Measurements from ENCODE around the gene EEIG2.

Gene EEIG2

DNA sequence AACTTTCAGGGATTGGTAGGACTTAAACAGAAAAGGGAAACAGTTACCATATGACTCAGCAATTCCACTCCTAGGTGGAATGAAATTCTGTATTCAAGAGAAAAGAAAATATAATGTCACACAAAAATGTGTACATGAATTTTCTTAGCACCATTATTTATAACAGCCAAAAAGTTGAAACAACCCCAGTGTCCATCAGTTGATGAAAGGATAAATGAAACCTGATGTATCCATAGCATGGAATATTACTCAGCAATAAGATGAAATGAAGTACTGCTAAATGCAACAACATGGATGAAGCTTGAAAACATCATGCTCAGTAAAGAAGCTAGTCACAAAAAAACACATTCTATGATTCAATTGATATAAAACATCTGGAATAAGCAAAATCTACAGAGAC, 15.5 kb downstream of the EEIG2 start:
- intact Hi-C loops (cut with DNase I; ENCODE audit: low total_unique reads), result no loop called here
- Histone ChIP-seq H3K4me1 (no peaks in the 10 kb centered on the region), H3K27ac (no peak overlapping the region), H3K36me3 (no peaks in the 10 kb centered on the region), H3K9me3 (peaks cover 0 to 6% (median 0%) of the 10 kb centered on the region in 3 donors), H3K4me3 (no peak overlapping the region), H3K27me3 (no peaks in the 10 kb centered on the region)
- DNase-seq, result no peak
- no peak for TF ChIP-seq CTCF (IDR thresholded peaks at IDR 0.05)

DNA sequence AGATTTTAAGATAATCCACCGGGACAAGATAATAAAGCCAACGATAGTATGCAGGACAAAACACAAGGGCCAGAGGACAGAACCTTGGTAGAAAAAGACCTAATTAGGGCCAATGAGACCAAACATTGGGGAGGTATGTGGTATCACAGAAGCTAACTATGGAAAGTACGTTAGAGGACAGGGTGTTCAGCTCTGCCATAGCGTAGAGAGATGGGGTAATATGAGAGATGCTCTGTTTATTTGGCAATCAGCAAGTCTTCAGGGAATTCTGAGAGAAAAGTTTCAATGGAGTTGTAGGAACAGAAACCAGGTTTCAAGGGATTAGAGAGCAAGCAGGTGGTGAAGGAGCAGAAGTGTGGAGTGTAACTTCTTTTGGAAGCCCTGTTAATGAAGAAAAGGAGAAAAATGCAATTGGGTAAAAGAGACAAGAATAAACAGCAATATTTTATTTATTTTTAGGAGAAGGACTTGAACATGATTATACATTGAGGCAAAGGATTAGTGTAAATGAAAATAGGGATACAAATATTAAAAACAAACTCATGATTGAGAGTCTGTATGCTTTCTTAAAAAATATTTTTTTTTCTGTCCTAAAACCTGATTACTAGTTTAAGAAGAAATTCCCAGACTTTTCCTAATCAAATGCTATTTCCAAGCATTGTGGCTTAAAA, 24.0 kb downstream of the EEIG2 start:
- TF ChIP-seq CTCF (IDR thresholded peaks at IDR 0.05), result no peak
- H3K9me3 ChIP-seq, result peaks cover 0 to 12% (median 0%) of the 10 kb centered on the region in 3 donors
- no peak overlapping the region for H3K4me3 ChIP-seq
- DNase-seq, result no peak
- no peaks in the 10 kb centered on the region for H3K27me3 ChIP-seq
- H3K27ac ChIP-seq, result no peak overlapping the region
- H3K4me1 ChIP-seq, result peaks cover 0 to 23% (median 14%) of the 10 kb centered on the region in 4 donors
- H3K36me3 ChIP-seq, result no peaks in the 10 kb centered on the region
- intact Hi-C loops (cut with DNase I; ENCODE audit: low total_unique reads), result no loop called here

GRCh38 chr1:108584428-108584856, 24.5 kb downstream of the EEIG2 start:
- Histone ChIP-seq H3K4me1 (peaks cover 0 to 23% (median 14%) of the 10 kb centered on the region in 4 donors), H3K4me3 (no peak overlapping the region), H3K36me3 (no peaks in the 10 kb centered on the region), H3K27ac (peak overlapping the region in 1 of 2 donors; percentile 18), H3K27me3 (no peaks in the 10 kb centered on the region), H3K9me3 (peaks cover 0 to 12% (median 0%) of the 10 kb centered on the region in 3 donors)
- no peak for TF ChIP-seq CTCF (IDR thresholded peaks at IDR 0.05)
- intact Hi-C loops (cut with DNase I; ENCODE audit: low total_unique reads), result no loop called here
- no peak for DNase-seq

DNA sequence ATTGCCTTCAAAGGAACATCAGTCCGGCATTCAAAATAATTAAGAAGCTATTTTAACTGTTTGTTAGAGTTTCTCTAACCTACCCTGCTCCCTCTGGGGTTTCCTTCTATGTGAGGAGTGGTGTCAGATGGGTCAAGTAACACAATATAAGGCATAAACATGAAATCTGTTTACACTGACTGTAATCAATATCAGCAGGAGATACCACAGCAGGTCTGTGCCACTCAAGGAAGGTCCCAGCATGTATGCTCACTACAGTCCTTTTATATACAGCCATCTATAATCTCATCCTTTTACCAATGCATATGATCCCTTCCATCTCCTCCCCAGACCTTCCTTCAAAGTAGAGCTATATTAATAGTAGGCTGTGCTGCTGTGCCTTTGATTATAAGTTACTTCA, 25.4 kb downstream of the EEIG2 start:
- Histone ChIP-seq H3K9me3 (peaks cover 0 to 7% (median 0%) of the 10 kb centered on the region in 3 donors), H3K36me3 (no peaks in the 10 kb centered on the region), H3K27me3 (no peaks in the 10 kb centered on the region), H3K27ac (peak overlapping the region in 1 of 2 donors; percentile 18), H3K4me3 (no peak overlapping the region), H3K4me1 (peaks cover 0 to 29% (median 16%) of the 10 kb centered on the region in 4 donors)
- TF ChIP-seq CTCF (IDR thresholded peaks at IDR 0.05), result no peak
- intact Hi-C loops (cut with DNase I; ENCODE audit: low total_unique reads), result no loop called here
- DNase-seq, result no peak

DNA sequence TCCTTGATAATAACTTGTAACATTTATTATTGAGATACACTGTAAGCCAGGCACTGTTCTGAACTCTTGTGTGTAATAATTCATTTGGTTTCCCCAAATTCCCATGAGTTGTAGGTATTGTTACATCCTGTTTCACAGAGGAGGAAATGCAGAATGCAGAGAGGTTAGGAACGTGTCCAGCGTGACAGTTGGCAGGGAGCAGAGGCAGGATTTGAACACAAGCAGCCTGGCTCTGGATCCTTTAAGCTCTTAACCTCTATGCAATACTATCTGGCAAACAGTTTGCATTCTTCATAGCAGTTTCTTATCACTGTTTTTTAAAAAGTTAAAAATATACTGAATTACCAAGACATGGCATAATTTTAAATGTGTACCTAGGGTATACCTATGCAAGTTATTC, 30.5 kb downstream of the EEIG2 start:
- Histone ChIP-seq H3K4me1 (peaks cover 0 to 38% (median 14%) of the 10 kb centered on the region in 4 donors), H3K27me3 (no peaks in the 10 kb centered on the region), H3K36me3 (no peaks in the 10 kb centered on the region), H3K27ac (peak overlapping the region; percentile 68 to 78), H3K4me3 (no peak overlapping the region), H3K9me3 (no peaks in the 10 kb centered on the region)
- TF ChIP-seq CTCF (IDR thresholded peaks at IDR 0.05), result no peak
- no peak for DNase-seq
- intact Hi-C loops (cut with DNase I; ENCODE audit: low total_unique reads), result no loop called here
